RPMI7951 (cell line): Measurements from ENCODE around the gene SLC25A25. TPM values are rescaled to one million over a fixed set of nuclear protein-coding genes. Genes with fewer than 3 reads are reported as not detected.
"Not testable (repeated sequence)": the region's sequence is repeated elsewhere in the genome, so short reads cannot be mapped to it uniquely, and the experiment has no call there.

ENCODE experiments used
- DNase-seq: peaks from one replicate; pipeline ENCODE4 v3.0.0-alpha.2; 2012; ENCODE audit warnings: low read depth
- total RNA-seq: library from RNA; depleted of rRNA; stranded (reverse); fragments of >200 nt; shearing (Covaris generic); gene quantifications from 2 replicates; pipeline ENCODE4 v1.2.3, GENCODE V29; 2014

SLC25A25 gene
- total RNA-seq, 1 experiment from 2014 or later, result 4.6 TPM

GRCh38 chr9:128124873-128125579 lies 57.0 kb downstream of the SLC25A25 start:
- DNase-seq, result no peak

- DNase-seq, result no peak
Measured at GRCh38 chr9:128125580-128126354, 57.7 kb downstream of the SLC25A25 start.

GRCh38 chr9:128127568-128127989 lies 59.5 kb downstream of the SLC25A25 start, which contains the start of gene PTGES2:
PTGES2 (minus strand) TSS chr9:128127729; CDS start chr9:128127717, 12 bp downstream.
- DNase-seq, result peak; percentile 86

GRCh38 chr9:128127990-128128835 lies 60.2 kb downstream of the SLC25A25 start:
- peak; percentile 90 for DNase-seq

- DNase-seq, result no peak
Measured at GRCh38 chr9:128128836-128129590, 61.0 kb downstream of the SLC25A25 start.

- not testable (repeated sequence) for DNase-seq
Measured at GRCh38 chr9:128129976-128130590, 62.1 kb downstream of the SLC25A25 start.

GRCh38 chr9:128130651-128131050 lies 62.6 kb downstream of the SLC25A25 start:
- not testable (repeated sequence) for DNase-seq

- not testable (repeated sequence) for DNase-seq
Measured at GRCh38 chr9:128131346-128131745, 63.3 kb downstream of the SLC25A25 start.

GRCh38 chr9:128132139-128132538 lies 64.1 kb downstream of the SLC25A25 start:
- DNase-seq, result not testable (repeated sequence)

GRCh38 chr9:128135561-128135960 lies 67.5 kb downstream of the SLC25A25 start:
- not testable (repeated sequence) for DNase-seq

GRCh38 chr9:128136816-128137793 lies 69.1 kb downstream of the SLC25A25 start:
- peak; percentile 65 for DNase-seq

GRCh38 chr9:128138001-128138400 lies 70.0 kb downstream of the SLC25A25 start:
- DNase-seq, result no peak

GRCh38 chr9:128139621-128140020 lies 71.6 kb downstream of the SLC25A25 start:
- DNase-seq, result no peak

- no peak for DNase-seq
Measured at GRCh38 chr9:128141604-128142003, 73.6 kb downstream of the SLC25A25 start.

- no peak for DNase-seq
Measured at GRCh38 chr9:128142061-128142460, 74.0 kb downstream of the SLC25A25 start.

GRCh38 chr9:128142596-128142995 lies 74.6 kb downstream of the SLC25A25 start:
- no peak for DNase-seq

- no peak for DNase-seq
Measured at GRCh38 chr9:128143525-128144238, 75.7 kb downstream of the SLC25A25 start.

GRCh38 chr9:128144239-128145181 lies 76.5 kb downstream of the SLC25A25 start:
- no peak for DNase-seq
